A549 (cell line): Measurements from ENCODE around the gene TRMT13. TPM values are rescaled to one million over a fixed set of nuclear protein-coding genes. Genes with fewer than 3 reads are reported as not detected.

Experiments
- ATAC-seq, 2 experiments: fragments of 200-7000 bp in 1 of 2; fragments of >200 bp in 1 of 2; cut with Nextera tagmentation in 1 of 2; cut with Tn5 transposase in 1 of 2; 3 replicates each; pipeline versions ENCODE4 v1.8.0 to v1.9.1; 2018 to 2020; ENCODE audit warnings: mild to moderate bottlenecking in 1 of 2, moderate library complexity in 1 of 2
- CTCF ChIA-PET: fragments of 300-600 bp; sonication (Branson Sonifier 250); formaldehyde crosslinking; extraction: SDS; loops from one replicate; lab custom pipeline; 2021; ENCODE audit warnings: antibody characterized with exemption, inconsistent platforms; lab: Yijun Ruan, JAX
- POLR2A ChIA-PET: fragments of 350-600 bp; formaldehyde crosslinking; extraction: SDS; loops from one replicate; lab custom pipeline; 2021; ENCODE audit warnings: antibody characterized with exemption, inconsistent platforms; lab: Yijun Ruan, JAX
- DNase-seq, 2 experiments: peaks; one replicate each; pipeline versions ENCODE4 v3.0.0 to v3.0.0-alpha.2; 2011 to 2016; ENCODE audit warnings: low read depth in 1 of 2, low spot score in 1 of 2
- FAIRE-seq: peaks from 2 replicates; lab custom pipeline; 2011; peaks lifted over from hg19 to GRCh38; lab: Jason Lieb, UNC
- H3K27ac ChIP-seq, 2 experiments: fragments of >200 bp; sonication (Bioruptor Twin); formaldehyde crosslinking; 3 replicates each; pipeline ENCODE4 v1.5.1; 2016 to 2017
- H3K4me1 ChIP-seq: fragments of >200 bp; sonication (Bioruptor Twin); formaldehyde crosslinking; 3 replicates; pipeline ENCODE4 v1.6.1; 2016
- H3K4me2 ChIP-seq: fragments of >200 bp; sonication (Bioruptor Twin); formaldehyde crosslinking; 3 replicates; pipeline ENCODE4 v1.6.1; 2016
- H3K4me3 ChIP-seq: fragments of >200 bp; sonication (Bioruptor Twin); formaldehyde crosslinking; 3 replicates; pipeline ENCODE4 v1.5.1; 2016
- H3K9me3 ChIP-seq: fragments of >200 bp; sonication (Bioruptor Twin); formaldehyde crosslinking; 3 replicates; pipeline ENCODE4 v1.6.1; 2016
- CBX8 ChIP-seq: fragments of 200-600 bp; sonication (generic); IDR thresholded peaks from 2 replicates; pipeline ENCODE4 v1.6.1; 2016
- EHMT2 ChIP-seq: fragments of 200-600 bp; sonication (generic); IDR thresholded peaks from 2 replicates; pipeline ENCODE4 v1.6.1; 2016; ENCODE audit warnings: antibody characterized with exemption, low read depth, mild to moderate bottlenecking, moderate library complexity
- EP300 ChIP-seq, 2 experiments: fragments of >200 bp; sonication (Bioruptor Twin); formaldehyde crosslinking; IDR thresholded peaks; 2 replicates in 1 of 2; 3 replicates in 1 of 2; pipeline ENCODE4 v1.6.1; 2016 to 2017
- ESRRA ChIP-seq: fragments of 150-350 bp; IDR thresholded peaks from 2 replicates; pipeline ENCODE4 v1.6.1; 2014; ENCODE audit warnings: mild to moderate bottlenecking, low read length, borderline replicate concordance
- GATA3 ChIP-seq: IDR thresholded peaks from 2 replicates; pipeline ENCODE4 v1.6.1; 2012; ENCODE audit warnings: borderline replicate concordance
- HOXB13 ChIP-seq: fragments of 250-450 bp; sonication (Bioruptor Pico); IDR thresholded peaks from 2 replicates; pipeline ENCODE4 v1.5.0; 2020; ENCODE audit warnings: low read depth, mild to moderate bottlenecking, moderate library complexity
- JUN ChIP-seq, 2 experiments: fragments of >200 bp; sonication (Bioruptor Twin); formaldehyde crosslinking; IDR thresholded peaks; 2 replicates in 1 of 2; 3 replicates in 1 of 2; pipeline ENCODE4 v1.6.1; 2016 to 2017
- KDM1A ChIP-seq: fragments of 200-600 bp; sonication (generic); IDR thresholded peaks from 2 replicates; pipeline ENCODE4 v1.6.1; 2016; ENCODE audit warnings: low read depth, mild to moderate bottlenecking
- KDM5A ChIP-seq: fragments of 200-600 bp; sonication (generic); IDR thresholded peaks from 2 replicates; pipeline ENCODE4 v1.6.1; 2016; ENCODE audit warnings: antibody characterized with exemption, mild to moderate bottlenecking
- MAFK ChIP-seq: fragments of 450-650 bp; IDR thresholded peaks from 2 replicates; pipeline ENCODE4 v1.6.1; 2014; ENCODE audit not compliant: partially characterized antibody
- NPAS2 ChIP-seq: fragments of 250-450 bp; sonication (Bioruptor Pico); IDR thresholded peaks from 2 replicates; pipeline ENCODE4 v1.8.0; 2022; ENCODE audit warnings: mild to moderate bottlenecking, moderate library complexity, borderline replicate concordance
- NR3C1 ChIP-seq: fragments of >200 bp; sonication (Bioruptor Twin); formaldehyde crosslinking; IDR thresholded peaks from 3 replicates; pipeline ENCODE4 v1.6.1; 2017
- RAD21 ChIP-seq, 2 experiments: fragments of >200 bp in 1 of 2; sonication (Bioruptor Twin) in 1 of 2; formaldehyde crosslinking in 1 of 2; IDR thresholded peaks in 1 of 2; conservative IDR thresholded peaks in 1 of 2; 2 replicates in 1 of 2; 3 replicates in 1 of 2; pipeline ENCODE4 v1.6.1; 2012 to 2018; ENCODE audit warnings: inconsistent platforms in 1 of 2
- RARB ChIP-seq: fragments of 250-450 bp; sonication (Bioruptor Pico); IDR thresholded peaks from 2 replicates; pipeline ENCODE4 v1.8.0; 2021; ENCODE audit warnings: mild to moderate bottlenecking, moderate library complexity
- SREBF2 ChIP-seq: fragments of 450-650 bp; IDR thresholded peaks from 2 replicates; pipeline ENCODE4 v1.6.1; 2014; ENCODE audit warnings: mild to moderate bottlenecking, moderate library complexity
- TFCP2L1 ChIP-seq: fragments of 250-450 bp; sonication (Bioruptor Pico); IDR thresholded peaks from 2 replicates; pipeline ENCODE4 v1.5.0; 2021; ENCODE audit warnings: mild to moderate bottlenecking
- TP53 ChIP-seq: fragments of 250-450 bp; sonication (Bioruptor Pico); IDR thresholded peaks from 2 replicates; pipeline ENCODE4 v1.5.0; 2021; ENCODE audit warnings: mild to moderate bottlenecking, moderate library complexity
- ZC3H11A ChIP-seq: fragments of 450-650 bp; IDR thresholded peaks from 2 replicates; pipeline ENCODE4 v1.6.1; 2014; ENCODE audit warnings: antibody characterized with exemption, mild to moderate bottlenecking
- ZSCAN20 ChIP-seq: fragments of 250-450 bp; sonication (Bioruptor Pico); IDR thresholded peaks from 2 replicates; pipeline ENCODE4 v1.8.0; 2022; ENCODE audit warnings: mild to moderate bottlenecking, moderate library complexity
- WGBS: methylation state at CpG from one replicate; pipeline ENCODE4 v1.1.6; 2017; ENCODE audit errors: missing lambda C conversion rate; 5-methylcytosine and 5-hydroxymethylcytosine counted together
- polyA plus RNA-seq, 4 experiments: library from polyadenylated mRNA; depleted of rRNA in 3 of 4; stranded (reverse); fragments of >200 nt; fragmentation: RNase III in 1 of 4; extraction: RNeasy Plus Mini Kit Qiagen cat#74134 plus additional on column Dnase treatment in 1 of 4; gene quantifications; 2 replicates in 3 of 4; 3 replicates in 1 of 4; pipeline ENCODE4 v1.2.3, GENCODE V29; 2011 to 2017
- TF ChIP-seq, protein P1 (sequence below): fragments of >200 bp; sonication (Bioruptor Twin); formaldehyde crosslinking; IDR thresholded peaks from 2 replicates; pipeline ENCODE4 v1.6.1; 2016
- TF ChIP-seq, protein P2 (sequence below): fragments of >200 bp; sonication (Bioruptor Twin); formaldehyde crosslinking; IDR thresholded peaks from 3 replicates; pipeline ENCODE4 v1.5.1; 2016
- TF ChIP-seq, protein P3 (sequence below): fragments of 250-450 bp; sonication (Bioruptor Pico); IDR thresholded peaks from 2 replicates; pipeline ENCODE4 v1.5.0; 2021; ENCODE audit warnings: mild to moderate bottlenecking, moderate library complexity, borderline replicate concordance
- TF ChIP-seq, protein P4 (sequence below): fragments of 450-650 bp; IDR thresholded peaks from 2 replicates; pipeline ENCODE4 v1.6.1; 2014; ENCODE audit warnings: antibody characterized with exemption
- TF ChIP-seq, protein P5 (sequence below): IDR thresholded peaks from 2 replicates; pipeline ENCODE4 v1.6.1; 2012; ENCODE audit warnings: low read depth, borderline replicate concordance

TRMT13 gene
- polyA plus RNA-seq, 2 of the 4 experiments (the other 2 are of a cell fraction): 9.9 to 21.7 TPM

DNA sequence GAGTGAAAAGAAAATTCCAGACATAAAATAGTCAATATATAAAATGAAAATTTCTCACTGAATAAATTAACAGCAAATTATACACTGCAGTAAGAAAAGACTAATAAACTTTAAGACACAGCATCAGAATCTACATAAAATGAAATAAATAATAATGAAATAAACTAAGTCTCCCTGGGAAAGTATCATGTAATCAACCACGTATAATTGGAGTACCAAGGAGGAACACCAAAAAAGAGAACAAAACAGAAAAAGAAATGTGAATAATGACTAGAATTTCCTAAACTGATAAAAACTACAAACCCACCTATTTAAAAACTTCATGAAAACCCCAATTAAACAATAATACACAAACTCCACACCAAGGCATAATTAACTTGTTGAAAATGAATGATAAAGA, 43.9 kb upstream of the TRMT13 start:
- ChIA-PET POLR2A (no interaction called here), CTCF (no interaction called here)
- no peak for DNase-seq
- WGBS: 96% methylated on average over 1 of the region's 1 CpG
- H3K4me3 ChIP-seq: no peak overlapping the region
- H3K4me2 ChIP-seq: no peak overlapping the region
- H3K4me1 ChIP-seq: no peaks in the 10 kb centered on the region
- H3K27ac ChIP-seq: no peak overlapping the region
- FAIRE-seq: no peak
- no peaks in the 10 kb centered on the region for H3K9me3 ChIP-seq
- no peak for ATAC-seq
- TF ChIP-seq NPAS2 (no peak), CBX8 (no peak), KDM5A (no peak), HOXB13 (CRISPR knock-in tag) (no peak), NR3C1 (no peak), EHMT2 (no peak), TFCP2L1 (CRISPR knock-in tag) (no peak), ZSCAN20 (CRISPR knock-in tag) (no peak)
- TF ChIP-seq, protein P1, sequence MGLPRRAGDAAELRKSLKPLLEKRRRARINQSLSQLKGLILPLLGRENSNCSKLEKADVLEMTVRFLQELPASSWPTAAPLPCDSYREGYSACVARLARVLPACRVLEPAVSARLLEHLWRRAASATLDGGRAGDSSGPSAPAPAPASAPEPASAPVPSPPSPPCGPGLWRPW: no peak

DNA sequence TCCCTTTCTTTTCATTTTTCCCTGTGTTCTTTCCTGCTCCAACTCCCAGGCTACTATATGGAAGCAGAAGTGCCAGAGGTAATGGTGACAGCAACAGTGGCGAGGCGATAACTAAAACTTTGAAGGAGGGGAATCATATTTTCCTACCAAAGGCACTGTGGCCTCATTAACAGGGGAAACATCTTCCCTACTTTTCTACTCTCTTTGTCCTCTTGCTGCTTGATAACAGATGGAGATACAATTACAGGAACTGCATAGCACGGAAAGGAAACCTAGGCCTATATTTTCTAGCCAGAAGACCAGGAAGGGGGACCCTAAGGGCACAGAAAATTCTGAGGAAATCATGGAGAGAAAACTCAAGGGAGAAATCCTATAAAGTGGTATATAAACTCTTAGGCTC, 42.5 kb upstream of the TRMT13 start:
- no peak overlapping the region for H3K4me3 ChIP-seq
- ChIA-PET CTCF (no interaction called here), POLR2A (no interaction called here)
- WGBS: 89% methylated on average over 3 of the region's 3 CpGs
- no peak overlapping the region for H3K27ac ChIP-seq
- no peaks in the 10 kb centered on the region for H3K4me1 ChIP-seq
- H3K4me2 ChIP-seq: no peak overlapping the region
- FAIRE-seq (no peak), DNase-seq (no peak), ATAC-seq (no peak)
- TF ChIP-seq EHMT2: no peak
- TF ChIP-seq, protein P2, sequence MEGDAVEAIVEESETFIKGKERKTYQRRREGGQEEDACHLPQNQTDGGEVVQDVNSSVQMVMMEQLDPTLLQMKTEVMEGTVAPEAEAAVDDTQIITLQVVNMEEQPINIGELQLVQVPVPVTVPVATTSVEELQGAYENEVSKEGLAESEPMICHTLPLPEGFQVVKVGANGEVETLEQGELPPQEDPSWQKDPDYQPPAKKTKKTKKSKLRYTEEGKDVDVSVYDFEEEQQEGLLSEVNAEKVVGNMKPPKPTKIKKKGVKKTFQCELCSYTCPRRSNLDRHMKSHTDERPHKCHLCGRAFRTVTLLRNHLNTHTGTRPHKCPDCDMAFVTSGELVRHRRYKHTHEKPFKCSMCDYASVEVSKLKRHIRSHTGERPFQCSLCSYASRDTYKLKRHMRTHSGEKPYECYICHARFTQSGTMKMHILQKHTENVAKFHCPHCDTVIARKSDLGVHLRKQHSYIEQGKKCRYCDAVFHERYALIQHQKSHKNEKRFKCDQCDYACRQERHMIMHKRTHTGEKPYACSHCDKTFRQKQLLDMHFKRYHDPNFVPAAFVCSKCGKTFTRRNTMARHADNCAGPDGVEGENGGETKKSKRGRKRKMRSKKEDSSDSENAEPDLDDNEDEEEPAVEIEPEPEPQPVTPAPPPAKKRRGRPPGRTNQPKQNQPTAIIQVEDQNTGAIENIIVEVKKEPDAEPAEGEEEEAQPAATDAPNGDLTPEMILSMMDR: no peak
- TF ChIP-seq, protein P3, sequence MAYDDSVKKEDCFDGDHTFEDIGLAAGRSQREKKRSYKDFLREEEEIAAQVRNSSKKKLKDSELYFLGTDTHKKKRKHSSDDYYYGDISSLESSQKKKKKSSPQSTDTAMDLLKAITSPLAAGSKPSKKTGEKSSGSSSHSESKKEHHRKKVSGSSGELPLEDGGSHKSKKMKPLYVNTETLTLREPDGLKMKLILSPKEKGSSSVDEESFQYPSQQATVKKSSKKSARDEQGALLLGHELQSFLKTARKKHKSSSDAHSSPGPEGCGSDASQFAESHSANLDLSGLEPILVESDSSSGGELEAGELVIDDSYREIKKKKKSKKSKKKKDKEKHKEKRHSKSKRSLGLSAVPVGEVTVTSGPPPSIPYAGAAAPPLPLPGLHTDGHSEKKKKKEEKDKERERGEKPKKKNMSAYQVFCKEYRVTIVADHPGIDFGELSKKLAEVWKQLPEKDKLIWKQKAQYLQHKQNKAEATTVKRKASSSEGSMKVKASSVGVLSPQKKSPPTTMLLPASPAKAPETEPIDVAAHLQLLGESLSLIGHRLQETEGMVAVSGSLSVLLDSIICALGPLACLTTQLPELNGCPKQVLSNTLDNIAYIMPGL (CRISPR knock-in tag): no peak
- TF ChIP-seq ESRRA: no peak
- TF ChIP-seq, protein P4, sequence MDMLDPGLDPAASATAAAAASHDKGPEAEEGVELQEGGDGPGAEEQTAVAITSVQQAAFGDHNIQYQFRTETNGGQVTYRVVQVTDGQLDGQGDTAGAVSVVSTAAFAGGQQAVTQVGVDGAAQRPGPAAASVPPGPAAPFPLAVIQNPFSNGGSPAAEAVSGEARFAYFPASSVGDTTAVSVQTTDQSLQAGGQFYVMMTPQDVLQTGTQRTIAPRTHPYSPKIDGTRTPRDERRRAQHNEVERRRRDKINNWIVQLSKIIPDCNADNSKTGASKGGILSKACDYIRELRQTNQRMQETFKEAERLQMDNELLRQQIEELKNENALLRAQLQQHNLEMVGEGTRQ: no peak
- no peak for TF ChIP-seq SREBF2
- no peaks in the 10 kb centered on the region for H3K9me3 ChIP-seq

DNA sequence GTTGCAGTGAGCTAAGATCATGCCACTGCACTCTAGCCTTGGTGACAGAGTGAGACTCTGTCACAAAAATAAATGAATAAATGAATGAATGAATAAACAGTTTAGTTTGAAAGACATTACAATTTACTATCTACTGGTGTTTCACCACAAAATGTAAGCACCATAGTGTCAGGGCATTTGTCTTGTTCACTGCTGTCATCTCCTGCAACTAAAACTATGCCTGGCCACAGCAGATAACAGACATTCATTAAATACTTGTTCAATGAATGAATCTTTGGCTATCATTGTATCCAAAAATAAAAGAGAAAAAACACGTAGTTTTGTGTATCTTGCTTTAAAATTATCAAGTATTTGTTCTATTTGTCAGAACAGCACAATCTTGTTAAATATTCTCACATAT, 32.8 kb upstream of the TRMT13 start:
- H3K4me2 ChIP-seq: no peak overlapping the region
- ATAC-seq: no peak
- CTCF ChIA-PET: no interaction called here
- no peak overlapping the region for H3K27ac ChIP-seq
- H3K4me1 ChIP-seq: no peaks in the 10 kb centered on the region
- H3K9me3 ChIP-seq: no peaks in the 10 kb centered on the region
- TF ChIP-seq JUN (IDR thresholded peaks at IDR 0.05): no peak
- TF ChIP-seq SREBF2: no peak
- TF ChIP-seq KDM5A: no peak
- no peak for TF ChIP-seq ZC3H11A
- no peak for TF ChIP-seq ESRRA
- no peak for TF ChIP-seq EP300 (IDR thresholded peaks at IDR 0.05)
- TF ChIP-seq, protein P5, sequence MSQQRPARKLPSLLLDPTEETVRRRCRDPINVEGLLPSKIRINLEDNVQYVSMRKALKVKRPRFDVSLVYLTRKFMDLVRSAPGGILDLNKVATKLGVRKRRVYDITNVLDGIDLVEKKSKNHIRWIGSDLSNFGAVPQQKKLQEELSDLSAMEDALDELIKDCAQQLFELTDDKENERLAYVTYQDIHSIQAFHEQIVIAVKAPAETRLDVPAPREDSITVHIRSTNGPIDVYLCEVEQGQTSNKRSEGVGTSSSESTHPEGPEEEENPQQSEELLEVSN: no peak
- no peak for TF ChIP-seq RARB (CRISPR knock-in tag)
- TF ChIP-seq MAFK: no peak
- TF ChIP-seq RAD21 (conservative IDR thresholded peaks at IDR 0.05 in 1 of 2, IDR thresholded peaks at IDR 0.05 in 1 of 2): no peak
- TF ChIP-seq KDM1A: no peak
- no peak for TF ChIP-seq GATA3
- TF ChIP-seq TP53 (CRISPR knock-in tag): no peak
- POLR2A ChIA-PET: no interaction called here
- FAIRE-seq: no peak
- no peak for DNase-seq
- WGBS: 85% methylated on average over 1 of the region's 1 CpG
- H3K4me3 ChIP-seq: no peak overlapping the region
